Memory B cell (primary cell): ENCODE results near the gene NBPF3.

Experiments used
- ATAC-seq: fragments of 150-1000 bp; cut with Tn5 transposase; 2 replicates; pipeline ENCODE4 v1.10.0; 2021; ENCODE audit warnings: low read depth, mild to moderate bottlenecking, moderate library complexity
- DNase-seq, 2 donors: peaks; one replicate each; pipeline ENCODE4 v3.0.0; 2022; ENCODE audit warnings: low spot score in 2 of 2
- H3K27ac Mint-ChIP-seq: one replicate; pipeline ENCODE4 v1.8.0; 2022; ENCODE audit warnings: mild to moderate bottlenecking, moderate library complexity, mixed read lengths
- H3K27me3 Mint-ChIP-seq: one replicate; pipeline ENCODE4 v1.8.0; 2022; ENCODE audit warnings: mixed read lengths
- H3K36me3 Mint-ChIP-seq: one replicate; pipeline ENCODE4 v1.8.0; 2022; ENCODE audit warnings: mild to moderate bottlenecking, mixed read lengths
- H3K4me1 Mint-ChIP-seq: one replicate; pipeline ENCODE4 v1.8.0; 2022; ENCODE audit warnings: mixed read lengths
- H3K4me3 Mint-ChIP-seq: one replicate; pipeline ENCODE4 v1.8.0; 2022; ENCODE audit warnings: mild to moderate bottlenecking, moderate library complexity, mixed read lengths
- H3K9me3 Mint-ChIP-seq: one replicate; pipeline ENCODE4 v1.8.0; 2022; ENCODE audit warnings: mixed read lengths

The NBPF3 gene

DNA sequence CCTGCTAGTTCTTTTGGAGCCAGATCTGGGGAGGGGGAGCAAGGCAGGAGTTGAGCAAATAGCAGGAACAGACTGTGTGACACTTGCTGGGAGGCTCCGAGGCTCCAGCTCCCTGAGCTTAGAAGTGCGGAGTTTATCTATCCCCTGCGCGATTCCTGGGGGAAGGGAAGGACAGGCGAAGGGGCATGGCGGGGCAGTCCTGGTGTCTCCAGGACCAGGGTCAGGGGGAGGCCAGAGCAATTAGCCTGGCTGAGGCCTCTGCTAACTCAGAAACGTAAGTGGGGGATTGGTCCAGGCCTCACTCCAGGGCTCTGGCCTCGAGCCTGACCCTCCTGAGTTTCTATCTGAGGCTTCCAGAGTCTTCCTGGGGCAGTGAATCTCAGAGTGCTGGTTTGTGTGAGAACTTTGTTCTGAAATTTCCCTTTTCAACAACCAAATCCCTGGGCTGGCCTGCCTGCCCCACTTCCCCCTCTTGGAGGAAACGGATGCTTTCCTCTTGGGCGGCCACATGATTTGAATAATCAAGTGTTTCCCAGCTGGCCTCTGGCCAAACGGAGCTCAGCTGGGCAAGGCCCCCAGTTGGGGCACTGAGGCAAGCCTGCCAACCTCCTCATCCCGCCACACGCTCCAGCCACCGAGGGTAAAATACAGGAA lies 84.9 kb downstream of the NBPF3 start:
- Mint-ChIP-seq H3K36me3 (no peaks in the 10 kb centered on the region), H3K9me3 (no peaks in the 10 kb centered on the region), H3K27me3 (no peaks in the 10 kb centered on the region), H3K4me3 (peak overlapping the region; percentile 48), H3K4me1 (peaks cover 29% of the 10 kb centered on the region), H3K27ac (peak overlapping the region; percentile 2)
- DNase-seq (no peak), ATAC-seq (peak; percentile 62)

DNA sequence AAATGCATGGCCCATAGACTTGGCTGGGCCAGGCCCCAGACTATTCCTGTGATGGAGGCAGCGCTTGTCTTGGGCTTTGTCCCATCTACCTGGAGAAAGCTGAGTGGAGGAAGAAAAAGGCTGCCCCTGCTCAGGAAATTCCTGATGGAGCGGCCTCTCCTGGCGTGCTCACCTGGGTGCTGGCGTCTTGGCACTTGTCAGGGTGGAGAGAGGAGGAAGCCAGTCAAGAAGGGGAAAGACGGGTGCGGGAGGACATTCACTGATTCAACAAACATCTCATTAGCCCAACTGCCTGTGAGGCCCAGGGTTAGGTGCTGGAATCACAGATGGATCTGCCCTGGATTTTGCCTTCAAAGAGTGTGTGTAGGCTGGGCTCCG lies 85.4 kb downstream of the NBPF3 start:
- peak overlapping the region; percentile 2 for H3K27ac Mint-ChIP-seq
- no peaks in the 10 kb centered on the region for H3K36me3 Mint-ChIP-seq
- no peak for ATAC-seq
- H3K9me3 Mint-ChIP-seq: no peaks in the 10 kb centered on the region
- H3K27me3 Mint-ChIP-seq: no peaks in the 10 kb centered on the region
- DNase-seq: no peak
- peaks cover 29% of the 10 kb centered on the region for H3K4me1 Mint-ChIP-seq
- peak overlapping the region; percentile 43 for H3K4me3 Mint-ChIP-seq

DNA sequence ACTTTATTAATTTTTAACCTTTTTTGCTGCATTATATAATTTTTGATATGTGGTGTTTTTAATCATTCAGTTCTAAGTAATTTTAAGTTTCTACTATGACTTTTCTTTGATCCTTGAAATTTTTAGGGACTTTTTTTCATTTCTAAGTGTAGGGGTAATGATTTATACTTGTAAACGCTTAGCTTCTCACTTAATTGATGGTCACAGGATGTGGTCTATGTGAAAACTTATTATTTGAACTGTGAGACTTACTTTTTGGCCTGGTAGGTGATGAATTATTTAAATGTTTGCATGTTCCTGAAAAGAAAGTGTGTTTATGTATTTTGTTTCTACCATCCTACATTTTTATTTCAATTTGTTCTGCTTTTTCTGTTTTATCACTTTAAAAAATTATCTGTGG lies 86.5 kb downstream of the NBPF3 start:
- Mint-ChIP-seq H3K9me3 (no peaks in the 10 kb centered on the region), H3K27ac (no peak overlapping the region), H3K4me1 (peaks cover 23% of the 10 kb centered on the region), H3K27me3 (no peaks in the 10 kb centered on the region), H3K36me3 (no peaks in the 10 kb centered on the region), H3K4me3 (no peak overlapping the region)
- ATAC-seq (no peak), DNase-seq (no peak)

DNA sequence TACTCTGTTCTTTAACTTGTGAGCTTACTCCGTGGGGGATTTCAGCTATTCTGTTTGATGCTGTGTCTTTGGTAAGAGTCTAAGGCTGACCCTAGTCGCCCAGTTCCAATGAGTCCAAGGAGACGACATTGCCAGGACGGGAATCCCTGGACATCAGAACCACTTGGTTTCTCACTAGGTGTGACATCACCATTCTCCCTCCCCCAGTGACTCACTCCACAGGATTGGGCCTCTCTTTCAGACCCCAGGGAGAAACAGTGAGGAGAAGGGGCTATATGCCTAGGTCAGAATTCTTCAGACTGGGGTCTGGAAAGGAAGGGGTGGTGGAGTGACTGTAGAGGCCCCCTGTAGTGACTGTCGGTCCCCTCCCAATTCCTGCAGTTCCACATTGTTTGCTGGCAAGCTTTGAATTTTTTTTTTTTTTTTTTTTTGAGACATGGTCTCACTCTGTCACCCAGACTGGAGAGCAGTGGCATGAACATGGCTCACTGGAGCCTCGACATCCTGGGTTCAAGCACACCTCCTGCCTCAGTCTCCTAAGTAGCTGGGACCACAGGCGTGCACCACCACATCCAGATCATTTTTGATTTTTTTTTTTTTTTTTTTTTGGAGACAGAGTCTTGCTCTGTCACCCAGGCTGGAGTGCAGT lies 90.6 kb downstream of the NBPF3 start:
- no peak for DNase-seq
- Mint-ChIP-seq H3K4me3 (no peak overlapping the region), H3K27me3 (no peaks in the 10 kb centered on the region), H3K27ac (no peak overlapping the region), H3K36me3 (no peaks in the 10 kb centered on the region), H3K9me3 (no peaks in the 10 kb centered on the region), H3K4me1 (peaks cover 8% of the 10 kb centered on the region)
- no peak for ATAC-seq

DNA sequence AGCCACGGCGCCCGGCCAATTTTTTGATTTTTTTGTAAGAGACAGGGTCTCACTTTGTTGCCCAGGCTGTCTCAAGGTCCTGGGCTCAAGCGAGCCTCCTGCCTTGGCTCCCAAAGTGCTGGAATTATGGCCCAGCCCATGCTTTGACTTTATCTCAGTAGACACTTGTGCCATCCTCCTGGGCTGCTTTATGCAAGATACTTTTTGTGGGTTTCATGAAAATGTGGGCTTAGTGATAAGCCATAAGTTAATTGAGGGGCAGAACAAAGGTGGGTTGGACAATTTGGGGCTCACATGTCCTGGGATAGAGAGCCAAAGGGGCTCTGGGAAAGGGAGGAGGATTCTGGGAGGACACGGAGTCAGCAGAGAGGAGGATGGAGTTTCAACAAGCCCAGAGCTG lies 91.3 kb downstream of the NBPF3 start:
- Mint-ChIP-seq H3K36me3 (no peaks in the 10 kb centered on the region), H3K9me3 (no peaks in the 10 kb centered on the region), H3K4me3 (no peak overlapping the region), H3K27ac (no peak overlapping the region), H3K4me1 (peaks cover 6% of the 10 kb centered on the region), H3K27me3 (no peaks in the 10 kb centered on the region)
- DNase-seq (no peak), ATAC-seq (no peak)

DNA sequence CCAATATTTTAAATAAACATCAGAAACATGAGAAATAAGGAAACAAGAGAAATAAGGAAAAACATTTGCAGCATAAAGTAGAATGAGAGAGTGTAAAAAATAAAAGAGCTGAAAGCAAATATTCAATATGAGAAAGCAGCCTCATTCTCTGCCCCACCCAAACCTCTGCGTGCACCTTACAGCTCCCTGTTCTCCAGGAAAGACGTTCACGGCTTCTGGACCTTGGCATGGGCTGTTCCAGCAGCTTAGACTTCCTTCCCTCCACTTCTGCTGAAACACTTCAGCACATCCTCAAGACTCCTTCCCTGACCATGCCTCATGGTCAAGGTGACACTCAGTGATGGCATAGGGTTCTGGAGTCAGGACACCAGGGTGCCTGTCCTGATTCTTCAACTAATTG lies 92.6 kb downstream of the NBPF3 start:
- H3K36me3 Mint-ChIP-seq: no peaks in the 10 kb centered on the region
- H3K9me3 Mint-ChIP-seq: no peaks in the 10 kb centered on the region
- no peak for DNase-seq
- no peak overlapping the region for H3K4me3 Mint-ChIP-seq
- H3K4me1 Mint-ChIP-seq: peaks cover 6% of the 10 kb centered on the region
- H3K27me3 Mint-ChIP-seq: no peaks in the 10 kb centered on the region
- no peak overlapping the region for H3K27ac Mint-ChIP-seq
- no peak for ATAC-seq

DNA sequence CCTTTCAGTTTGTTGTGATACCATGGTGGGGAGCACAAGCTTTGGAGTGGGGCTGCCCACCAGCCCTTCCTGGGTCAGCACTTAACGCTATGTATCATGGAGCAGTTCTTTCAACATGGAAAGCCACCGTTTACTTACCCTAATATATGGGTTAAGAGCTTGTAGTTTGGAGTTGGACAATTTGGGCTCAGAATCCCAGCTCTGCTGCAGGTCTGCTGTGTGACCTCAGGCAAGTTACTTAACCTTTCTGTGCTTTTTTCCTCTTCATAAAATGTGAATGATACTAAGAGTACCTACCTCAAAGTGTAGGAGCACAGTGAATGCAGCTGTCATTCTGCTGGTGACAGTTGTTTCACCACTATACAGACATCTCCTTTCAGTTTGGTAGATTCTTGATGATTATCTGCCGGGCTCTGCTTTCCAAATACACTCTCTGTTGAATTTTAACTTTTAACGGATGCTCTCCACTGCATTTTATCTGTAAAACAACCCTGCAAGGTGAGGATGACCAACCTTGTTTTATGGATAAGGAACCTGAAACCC lies 93.1 kb downstream of the NBPF3 start:
- ATAC-seq (no peak), DNase-seq (no peak)
- no peak overlapping the region for H3K4me3 Mint-ChIP-seq
- peaks cover 6% of the 10 kb centered on the region for H3K4me1 Mint-ChIP-seq
- no peaks in the 10 kb centered on the region for H3K36me3 Mint-ChIP-seq
- H3K27ac Mint-ChIP-seq: no peak overlapping the region
- no peaks in the 10 kb centered on the region for H3K9me3 Mint-ChIP-seq
- no peaks in the 10 kb centered on the region for H3K27me3 Mint-ChIP-seq

DNA sequence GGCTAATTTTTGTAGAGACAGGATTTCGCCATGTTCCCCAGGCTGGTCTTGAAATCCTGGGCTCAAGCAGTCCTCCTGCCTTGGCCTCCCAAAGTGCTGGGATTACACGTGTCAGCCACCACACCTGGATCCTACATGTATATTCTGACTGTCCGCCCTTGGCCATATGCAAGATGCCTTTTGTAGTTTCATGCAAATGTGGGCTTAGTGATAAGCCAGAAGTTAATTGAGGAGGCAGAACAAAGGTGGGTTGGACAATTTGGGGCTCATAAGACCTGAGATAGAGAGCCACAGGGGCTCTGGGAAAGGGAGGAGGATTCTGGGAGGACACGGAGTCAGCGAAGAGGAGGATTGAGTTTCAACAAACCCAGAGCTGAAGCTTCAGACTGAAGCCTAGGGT lies 94.2 kb downstream of the NBPF3 start:
- Mint-ChIP-seq H3K27ac (no peak overlapping the region), H3K36me3 (no peaks in the 10 kb centered on the region), H3K9me3 (no peaks in the 10 kb centered on the region), H3K4me3 (no peak overlapping the region), H3K4me1 (peaks cover 6% of the 10 kb centered on the region), H3K27me3 (no peaks in the 10 kb centered on the region)
- DNase-seq (no peak), ATAC-seq (no peak)
